HEK293T (cell line): Measurements from ENCODE around the gene ASB3.
A peak's percentile ranks its signal among the peaks of the same experiment; 100 is the strongest.

Experiments used
- CTCF ChIA-PET: fragments of 350-600 bp; formaldehyde crosslinking; extraction: SDS; loops from one replicate; lab custom pipeline; 2021; ENCODE audit warnings: antibody characterized with exemption, inconsistent platforms; lab: Yijun Ruan, JAX
- POLR2A ChIA-PET: fragments of 350-600 bp; formaldehyde crosslinking; extraction: SDS; loops from one replicate; lab custom pipeline; 2020; ENCODE audit warnings: antibody characterized with exemption, inconsistent platforms; lab: Yijun Ruan, JAX
- DNase-seq: peaks from one replicate; pipeline ENCODE4 v3.0.0; 2012; ENCODE audit warnings: mixed read lengths; ENCODE audit errors: extremely low spot score
- ARNT ChIP-seq: fragments of 450-650 bp; IDR thresholded peaks from 2 replicates; pipeline ENCODE4 v1.6.1; 2017; ENCODE audit warnings: mild to moderate bottlenecking
- BHLHE40 ChIP-seq: fragments of 450-650 bp; IDR thresholded peaks from 2 replicates; pipeline ENCODE4 v1.6.1; 2016; ENCODE audit warnings: mild to moderate bottlenecking, moderate library complexity, borderline replicate concordance
- CTBP1 ChIP-seq: fragments of 450-650 bp; IDR thresholded peaks from 2 replicates; pipeline ENCODE4 v1.6.1; 2016; ENCODE audit warnings: borderline replicate concordance
- ELF4 ChIP-seq: fragments of 450-650 bp; IDR thresholded peaks from 2 replicates; pipeline ENCODE4 v1.6.1; 2017; ENCODE audit warnings: antibody characterized with exemption
- FOXA1 ChIP-seq: fragments of 450-650 bp; IDR thresholded peaks from 2 replicates; pipeline ENCODE4 v1.6.1; 2016; ENCODE audit warnings: mild to moderate bottlenecking
- FOXK2 ChIP-seq: fragments of 450-650 bp; IDR thresholded peaks from 2 replicates; pipeline ENCODE4 v1.6.1; 2016; ENCODE audit warnings: mild to moderate bottlenecking
- FOXM1 ChIP-seq: fragments of 450-650 bp; IDR thresholded peaks from 2 replicates; pipeline ENCODE4 v1.6.1; 2017; ENCODE audit warnings: mild to moderate bottlenecking, borderline replicate concordance
- HDGF ChIP-seq: fragments of 450-650 bp; IDR thresholded peaks from 2 replicates; pipeline ENCODE4 v1.6.1; 2017; ENCODE audit warnings: antibody characterized with exemption, borderline replicate concordance
- L3MBTL2 ChIP-seq: fragments of 450-650 bp; conservative IDR thresholded peaks from 2 replicates; pipeline ENCODE4 v1.6.1; 2016; ENCODE audit warnings: mild to moderate bottlenecking
- LEF1 ChIP-seq: fragments of 450-650 bp; IDR thresholded peaks from 2 replicates; pipeline ENCODE4 v1.6.1; 2017; ENCODE audit warnings: mild to moderate bottlenecking, borderline replicate concordance
- NFRKB ChIP-seq: fragments of 450-650 bp; IDR thresholded peaks from 2 replicates; pipeline ENCODE4 v1.6.1; 2016; ENCODE audit warnings: mild to moderate bottlenecking, moderate library complexity
- PKNOX1 ChIP-seq: fragments of 450-650 bp; IDR thresholded peaks from 2 replicates; pipeline ENCODE4 v1.6.1; 2016
- SP1 ChIP-seq: fragments of 450-650 bp; IDR thresholded peaks from 2 replicates; pipeline ENCODE4 v1.6.1; 2017
- SUZ12 ChIP-seq: fragments of 450-650 bp; IDR thresholded peaks from 2 replicates; pipeline ENCODE4 v1.6.1; 2016; ENCODE audit warnings: mild to moderate bottlenecking
- TARDBP ChIP-seq: fragments of 450-650 bp; IDR thresholded peaks from 2 replicates; pipeline ENCODE4 v1.6.1; 2016
- ZNF384 ChIP-seq: fragments of 450-650 bp; IDR thresholded peaks from 2 replicates; pipeline ENCODE4 v1.6.1; 2016

The ASB3 gene

GRCh38 chr2:53752385-53752784 lies 34.4 kb downstream of the ASB3 start:
- CTCF ChIA-PET: interaction anchor here (0.7 kb wide), 1 partner anchor 541 kb away, joined by 3 read pairs; no protein-coding TSS in a partner anchor

GRCh38 chr2:53751728-53752127 lies 35.0 kb downstream of the ASB3 start:
- no peak for DNase-seq
- POLR2A ChIA-PET: interaction anchor here (1.4 kb wide), 1 partner anchor 16 kb away, joined by 4 read pairs; the partner anchor contains the start of gene CHAC2
- CTCF ChIA-PET: no interaction called here
- TF ChIP-seq BHLHE40 (no peak), FOXM1 (no peak), ARNT (no peak), NFRKB (no peak), ELF4 (no peak), HDGF (no peak)

More at GRCh38 chr2:53752385-53752784, 34.4 kb downstream of the ASB3 start:
- POLR2A ChIA-PET: no interaction called here
- TF ChIP-seq HDGF (no peak), FOXK2 (no peak), SP1 (no peak), ELF4 (no peak), FOXA1 (no peak), ARNT (no peak), NFRKB (no peak), PKNOX1 (no peak), L3MBTL2 (no peak), LEF1 (no peak), CTBP1 (no peak), SUZ12 (no peak), FOXM1 (no peak), TARDBP (no peak), BHLHE40 (no peak), ZNF384 (no peak)
- DNase-seq: no peak

GRCh38 chr2:53750041-53750768 lies 36.5 kb downstream of the ASB3 start:
- CTCF ChIA-PET: interaction anchor here (0.7 kb wide), 1 partner anchor 297 kb away, joined by 3 read pairs; no protein-coding TSS in a partner anchor
- POLR2A ChIA-PET: interaction anchor here (0.6 to 1.4 kb wide), 2 partner anchors 17 to 666 kb away, joined by 3 to 4 read pairs; partner anchors contain the start of gene CHAC2
- DNase-seq: no peak
- TF ChIP-seq NFRKB (no peak), FOXK2 (no peak), SUZ12 (no peak), ELF4 (no peak)

DNA sequence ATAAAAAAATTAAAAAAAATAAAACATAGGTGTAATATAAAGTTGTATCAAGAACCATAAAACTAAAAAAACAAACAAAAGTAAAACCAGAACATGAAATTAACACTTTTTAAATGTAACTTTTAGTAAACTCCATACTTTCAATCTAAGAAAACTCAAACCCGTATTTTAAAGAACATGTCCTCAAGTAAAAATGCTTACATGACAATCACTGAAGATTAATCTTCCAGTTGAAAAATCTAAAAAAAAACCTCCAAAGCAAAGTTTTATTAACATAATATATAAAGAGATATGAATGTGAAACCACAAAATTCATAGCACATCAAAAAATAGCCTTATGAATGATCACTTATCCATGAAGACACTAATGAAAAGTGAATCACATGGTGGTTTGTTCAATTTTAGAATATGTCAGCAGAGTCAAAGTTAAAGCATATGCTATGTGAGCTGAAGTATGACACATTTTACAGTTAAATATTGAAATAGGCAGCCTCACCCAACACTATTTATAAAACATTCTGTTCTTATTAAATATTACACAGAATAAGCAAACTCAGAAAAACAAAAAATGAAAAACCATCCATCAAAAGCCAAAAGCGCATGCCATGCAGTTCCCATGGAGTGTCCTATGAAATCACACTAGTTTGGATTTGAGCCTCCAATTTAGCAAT lies 42.2 kb downstream of the ASB3 start:
- no peak for TF ChIP-seq L3MBTL2
- TF ChIP-seq CTBP1: no peak
- TF ChIP-seq ZNF384: no peak
- no peak for TF ChIP-seq TARDBP
- ChIA-PET CTCF (interaction anchor here (0.6 kb wide), 1 partner anchor 534 kb away, joined by 5 read pairs; no protein-coding TSS in a partner anchor), POLR2A (no interaction called here)
- no peak for DNase-seq

GRCh38 chr2:53740170-53740569 lies 46.6 kb downstream of the ASB3 start:
- peak; percentile 7 for DNase-seq
- POLR2A ChIA-PET: no interaction called here
- CTCF ChIA-PET: no interaction called here
- TF ChIP-seq L3MBTL2 (no peak), ARNT (no peak), FOXM1 (no peak), PKNOX1 (no peak), SP1 (no peak)

- TF ChIP-seq PKNOX1 (no peak), FOXM1 (no peak), SUZ12 (no peak), TARDBP (no peak), ZNF384 (no peak), ARNT (no peak), LEF1 (no peak), NFRKB (no peak), CTBP1 (no peak), HDGF (no peak), ELF4 (no peak), FOXA1 (no peak), SP1 (no peak), L3MBTL2 (no peak), FOXK2 (no peak), BHLHE40 (no peak)
- no peak for DNase-seq
- POLR2A ChIA-PET: no interaction called here
- CTCF ChIA-PET: no interaction called here
Observed at GRCh38 chr2:53739032-53739431, 47.7 kb downstream of the ASB3 start.
